Breast epithelium (tissue), 3 donors: ENCODE data around the gene LPAR5.

Experiments
- POLR2A ChIP-seq: fragments of 450-650 bp; IDR thresholded peaks from one replicate; pipeline ENCODE4 v1.6.1; 2016; ENCODE audit warnings: antibody characterized with exemption, mild to moderate bottlenecking, moderate library complexity
- POLR2AphosphoS5 ChIP-seq, 3 donors: sonication (generic); formaldehyde crosslinking; IDR thresholded peaks; one replicate each; pipeline ENCODE4 v1.6.1; 2017; ENCODE audit warnings: antibody characterized with exemption in 3 of 3
- TF ChIP-seq, protein P1 (sequence below), 3 donors: fragments of 450-650 bp; IDR thresholded peaks; one replicate each; pipeline ENCODE4 v1.5.1; 2016 to 2017; ENCODE audit warnings: antibody characterized with exemption in 3 of 3, mild to moderate bottlenecking in 3 of 3, moderate library complexity in 3 of 3

DNA sequence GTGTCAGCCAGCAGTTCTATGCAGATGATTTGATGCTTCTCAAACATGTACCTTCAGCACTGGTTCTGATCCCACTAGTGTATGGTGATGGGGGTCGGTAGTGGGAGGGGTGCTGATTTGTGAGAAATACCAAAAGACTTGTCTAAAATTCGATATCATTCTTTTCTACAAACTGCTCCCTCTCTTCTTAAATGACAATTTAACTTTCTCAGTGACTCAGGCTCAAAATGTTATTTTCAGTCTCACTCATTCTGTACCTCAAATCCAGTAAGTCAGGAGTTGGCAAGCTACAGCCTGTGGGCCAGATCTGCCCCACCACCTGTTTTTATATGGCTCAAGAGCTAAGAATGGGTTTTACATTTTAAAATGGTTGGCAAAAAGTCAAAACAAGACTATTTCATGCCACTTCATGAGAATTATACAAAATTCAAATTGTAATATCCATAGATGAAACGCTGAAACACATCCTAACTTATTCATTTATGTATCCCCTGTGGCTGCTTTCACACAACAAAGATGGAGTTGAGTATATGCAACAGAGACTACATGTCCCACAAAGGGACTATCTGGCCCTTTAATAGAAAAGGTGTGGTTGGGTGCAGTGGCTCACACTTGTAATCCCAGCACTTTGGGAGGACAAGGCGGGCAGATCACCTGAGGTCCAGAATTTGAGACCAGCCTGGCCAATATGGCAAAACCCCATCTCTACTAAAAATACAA lies 61.0 kb downstream of the LPAR5 start:
- TF ChIP-seq, protein P1, sequence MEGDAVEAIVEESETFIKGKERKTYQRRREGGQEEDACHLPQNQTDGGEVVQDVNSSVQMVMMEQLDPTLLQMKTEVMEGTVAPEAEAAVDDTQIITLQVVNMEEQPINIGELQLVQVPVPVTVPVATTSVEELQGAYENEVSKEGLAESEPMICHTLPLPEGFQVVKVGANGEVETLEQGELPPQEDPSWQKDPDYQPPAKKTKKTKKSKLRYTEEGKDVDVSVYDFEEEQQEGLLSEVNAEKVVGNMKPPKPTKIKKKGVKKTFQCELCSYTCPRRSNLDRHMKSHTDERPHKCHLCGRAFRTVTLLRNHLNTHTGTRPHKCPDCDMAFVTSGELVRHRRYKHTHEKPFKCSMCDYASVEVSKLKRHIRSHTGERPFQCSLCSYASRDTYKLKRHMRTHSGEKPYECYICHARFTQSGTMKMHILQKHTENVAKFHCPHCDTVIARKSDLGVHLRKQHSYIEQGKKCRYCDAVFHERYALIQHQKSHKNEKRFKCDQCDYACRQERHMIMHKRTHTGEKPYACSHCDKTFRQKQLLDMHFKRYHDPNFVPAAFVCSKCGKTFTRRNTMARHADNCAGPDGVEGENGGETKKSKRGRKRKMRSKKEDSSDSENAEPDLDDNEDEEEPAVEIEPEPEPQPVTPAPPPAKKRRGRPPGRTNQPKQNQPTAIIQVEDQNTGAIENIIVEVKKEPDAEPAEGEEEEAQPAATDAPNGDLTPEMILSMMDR (IDR thresholded peaks at IDR 0.05), result no peak
- TF ChIP-seq POLR2AphosphoS5 (IDR thresholded peaks at IDR 0.05), result no peak
- TF ChIP-seq POLR2A, result no peak
